SIG-M5 treated with dmso at 0.1 percent for 504 hours (cell line): ENCODE results near the gene LRCOL1.
A peak's percentile ranks its signal among the peaks of the same experiment; 100 is the strongest.

Experiments
- DNase-seq: peaks from one replicate; lab custom pipeline; 2025; ENCODE audit not compliant: unreplicated experiment; lab: John Stamatoyannopoulos, UW

Gene LRCOL1

DNA sequence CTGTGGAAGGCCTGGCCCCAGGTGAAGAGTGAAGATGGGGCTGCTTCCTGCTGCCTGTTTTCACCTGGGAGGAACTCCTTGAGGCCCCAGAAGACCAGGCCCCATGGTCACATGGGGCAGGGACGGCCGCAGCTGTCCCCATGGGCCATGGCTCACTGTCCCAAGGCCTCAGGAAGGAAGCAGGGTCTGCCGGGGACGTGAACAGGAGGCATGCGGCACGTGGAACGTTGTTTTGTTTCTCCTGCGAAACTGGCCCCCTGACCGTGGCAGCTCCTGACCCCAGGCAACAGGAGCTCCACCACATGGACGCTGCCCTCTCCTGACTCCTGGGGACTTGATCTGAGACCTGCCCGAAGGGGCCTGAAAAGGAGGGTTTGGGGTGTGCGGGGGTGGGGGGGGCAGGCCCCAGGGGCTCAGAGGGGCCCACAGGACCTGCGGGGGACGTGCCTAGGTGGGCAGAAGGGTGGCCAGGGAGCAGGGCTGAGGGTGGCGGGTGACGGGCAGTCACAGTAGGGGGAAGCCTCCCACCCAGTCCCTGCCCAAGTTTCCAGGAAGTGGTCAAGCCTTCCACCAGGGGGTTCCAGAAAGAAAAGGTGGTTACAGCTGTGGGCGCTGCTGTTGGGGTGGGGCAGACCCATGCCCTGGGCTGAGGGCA lies 41.4 kb downstream of the LRCOL1 start:
- no peak for DNase-seq

GRCh38 chr12:132568301-132568700 lies 42.1 kb downstream of the LRCOL1 start:
- DNase-seq: no peak

- no peak for DNase-seq
Measured at GRCh38 chr12:132566516-132567131, 43.8 kb downstream of the LRCOL1 start.

DNA sequence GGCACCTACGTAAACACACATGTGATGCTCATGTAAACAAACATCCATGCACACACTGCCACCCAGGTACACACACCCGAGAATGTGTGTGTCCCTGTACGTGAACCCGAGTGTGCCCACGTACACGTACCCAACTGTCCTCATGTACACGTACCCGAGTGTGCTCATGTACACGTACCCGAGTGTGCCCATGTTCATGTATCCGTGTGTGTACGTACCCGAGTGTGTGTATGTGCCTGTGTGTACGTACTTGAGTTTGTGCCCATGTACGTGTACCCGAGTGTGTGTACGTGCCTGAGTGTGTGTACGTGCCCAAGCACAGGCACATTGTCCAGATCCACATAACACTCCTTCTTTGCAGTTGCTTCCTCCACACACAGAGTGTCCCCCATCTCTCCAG lies 45.0 kb downstream of the LRCOL1 start:
- no peak for DNase-seq

DNA sequence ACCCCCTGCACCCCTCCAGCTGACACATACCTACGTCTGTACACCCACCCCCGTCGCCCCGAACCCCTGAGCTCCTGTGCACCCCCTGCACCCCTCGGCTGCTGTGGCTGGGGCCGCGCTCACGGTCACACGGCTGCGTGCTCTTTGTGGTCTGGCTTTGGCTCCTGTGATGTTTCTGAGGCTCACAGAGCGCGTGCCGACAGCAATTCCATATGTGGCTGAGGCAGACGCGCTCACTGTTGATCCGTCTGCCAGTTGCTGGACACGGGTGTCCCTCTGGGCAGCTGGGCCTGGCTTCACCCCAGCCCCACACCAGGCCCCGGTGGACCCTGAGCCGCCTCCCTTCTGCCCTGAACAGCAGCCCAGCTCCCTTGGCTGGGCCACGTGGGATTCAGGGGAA lies 46.5 kb downstream of the LRCOL1 start:
- DNase-seq: no peak

GRCh38 chr12:132562489-132563021 lies 47.8 kb downstream of the LRCOL1 start:
- peak; percentile 22 for DNase-seq

DNA sequence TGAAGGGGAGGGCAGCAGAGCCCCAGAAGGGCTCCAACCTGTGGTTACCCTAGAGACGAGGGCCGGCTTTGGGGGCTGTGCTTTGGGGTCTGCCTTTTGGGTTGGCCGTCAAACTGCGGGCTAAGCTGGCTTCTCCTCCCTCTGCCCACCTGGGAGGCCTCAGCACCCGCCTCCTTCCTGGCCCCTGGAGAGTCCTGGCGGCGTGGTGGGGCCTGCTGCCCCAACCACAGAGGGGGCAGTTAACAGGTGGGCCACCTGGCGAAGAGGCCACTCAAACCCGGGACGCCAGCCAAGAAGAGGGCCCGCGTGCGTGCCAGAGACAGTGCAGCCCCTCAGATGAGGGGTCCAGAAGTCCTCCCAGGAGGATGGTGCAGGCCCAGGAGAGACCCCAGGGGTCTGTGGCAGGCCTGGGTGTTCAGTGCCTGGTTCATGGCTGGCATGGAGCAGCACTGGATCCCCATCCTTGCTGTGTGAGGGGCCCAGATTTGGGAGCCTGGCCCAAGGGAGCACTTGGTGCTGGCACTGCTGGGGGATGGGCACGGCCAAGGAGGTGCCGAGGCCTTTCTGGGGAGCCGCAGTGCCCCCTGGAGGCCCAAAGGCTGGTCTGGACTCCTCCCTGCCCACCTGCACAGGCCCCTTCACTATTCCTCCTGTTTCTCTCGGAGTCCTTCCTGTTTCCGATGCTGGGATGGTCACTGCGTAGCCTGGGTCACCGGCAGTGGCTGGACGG lies 48.8 kb downstream of the LRCOL1 start:
- peak; percentile 18 for DNase-seq

DNA sequence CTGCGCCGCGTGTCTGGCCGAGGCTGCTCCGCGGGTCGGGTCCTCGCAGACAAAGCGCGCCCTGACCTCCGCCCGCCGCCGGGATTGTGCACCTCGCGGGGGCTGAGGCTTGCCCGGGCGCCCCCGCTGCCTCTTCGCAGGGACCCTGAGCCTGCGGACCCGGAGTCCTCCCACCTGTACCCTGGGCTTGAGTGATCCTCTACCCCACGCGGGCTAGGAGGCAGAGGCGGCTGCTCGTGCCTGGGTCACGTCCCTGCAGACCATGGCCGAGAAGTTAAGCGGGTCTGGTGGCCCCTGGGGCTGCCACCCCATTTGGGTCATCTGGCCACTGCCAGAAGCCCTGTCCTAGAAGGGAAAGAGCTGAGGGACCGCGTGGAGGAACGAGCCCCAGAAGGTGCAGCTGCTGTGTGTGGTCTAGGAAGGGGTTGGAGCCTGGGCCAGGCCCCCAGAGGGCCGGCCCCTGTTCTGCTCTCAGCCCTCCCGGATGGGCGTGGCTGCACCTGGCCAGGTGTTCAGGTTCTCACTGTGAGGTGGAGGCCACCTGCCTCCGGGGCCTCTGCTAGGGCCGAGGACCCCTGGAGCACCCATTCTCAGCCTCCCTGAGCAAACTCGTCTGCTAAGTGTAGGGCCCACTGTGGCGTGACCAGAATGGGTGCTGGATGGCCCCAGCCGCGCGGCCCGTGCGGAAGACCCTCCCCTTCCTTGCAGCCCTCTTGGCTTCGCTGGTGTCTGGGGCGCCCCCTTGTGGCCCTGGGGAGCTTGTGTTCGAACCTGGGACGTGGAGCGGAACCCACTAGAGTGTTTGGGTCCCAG lies 49.6 kb downstream of the LRCOL1 start:
- DNase-seq: peak; percentile 84

DNA sequence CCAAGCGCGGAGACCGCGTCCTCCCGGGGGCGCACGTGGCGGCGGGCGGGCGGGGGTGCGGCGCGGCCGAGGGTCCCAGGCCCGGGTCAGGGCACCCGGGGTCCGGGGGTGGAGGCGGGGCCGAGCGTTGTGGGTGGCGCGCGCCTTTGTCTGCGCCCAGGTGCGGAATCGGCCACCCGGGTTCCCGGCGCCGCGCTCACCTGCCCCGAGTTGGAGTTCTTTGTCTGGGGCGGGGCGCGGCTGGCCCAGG lies 50.1 kb downstream of the LRCOL1 start:
- no peak for DNase-seq

- peak; percentile 60 for DNase-seq
Measured at GRCh38 chr12:132559652-132560363, 50.6 kb downstream of the LRCOL1 start.

DNA sequence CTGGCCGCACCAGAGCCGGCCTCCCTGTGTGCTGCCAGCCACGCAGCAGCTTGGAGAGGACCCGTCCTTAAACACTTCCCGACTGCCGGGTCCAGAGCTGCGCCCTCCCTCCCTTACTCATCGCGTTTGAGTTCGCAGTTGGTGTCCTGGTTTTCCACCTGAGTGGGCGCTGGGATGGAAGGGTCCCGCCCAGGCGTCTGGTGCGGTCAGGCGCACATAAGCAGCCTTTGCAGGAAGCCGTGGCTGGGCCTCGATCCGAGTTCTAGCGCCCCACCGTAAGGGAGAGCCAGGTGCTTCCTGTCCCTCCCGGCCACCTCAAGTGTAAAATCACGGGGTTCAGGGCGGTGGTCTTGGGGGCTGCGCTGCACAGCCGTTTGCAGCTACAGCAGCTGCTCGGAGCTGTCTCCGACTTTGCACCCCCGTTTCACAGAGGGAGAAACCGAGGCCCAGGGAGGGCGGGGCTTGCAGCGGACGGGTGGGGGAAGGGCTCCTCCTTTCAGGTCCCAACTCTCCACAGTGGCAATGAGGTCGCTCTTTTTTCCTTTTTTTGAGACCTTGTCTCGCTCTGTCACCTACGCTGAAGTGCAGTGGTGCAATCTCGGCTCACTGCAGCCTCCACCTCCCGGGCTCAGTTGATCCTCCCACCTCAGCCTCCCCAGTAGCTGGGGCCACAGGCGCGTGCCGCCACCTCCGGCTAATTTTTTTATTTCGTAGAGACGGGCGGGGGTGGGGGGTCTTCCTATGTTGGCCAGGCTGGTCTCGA lies 51.3 kb downstream of the LRCOL1 start:
- DNase-seq: no peak

DNA sequence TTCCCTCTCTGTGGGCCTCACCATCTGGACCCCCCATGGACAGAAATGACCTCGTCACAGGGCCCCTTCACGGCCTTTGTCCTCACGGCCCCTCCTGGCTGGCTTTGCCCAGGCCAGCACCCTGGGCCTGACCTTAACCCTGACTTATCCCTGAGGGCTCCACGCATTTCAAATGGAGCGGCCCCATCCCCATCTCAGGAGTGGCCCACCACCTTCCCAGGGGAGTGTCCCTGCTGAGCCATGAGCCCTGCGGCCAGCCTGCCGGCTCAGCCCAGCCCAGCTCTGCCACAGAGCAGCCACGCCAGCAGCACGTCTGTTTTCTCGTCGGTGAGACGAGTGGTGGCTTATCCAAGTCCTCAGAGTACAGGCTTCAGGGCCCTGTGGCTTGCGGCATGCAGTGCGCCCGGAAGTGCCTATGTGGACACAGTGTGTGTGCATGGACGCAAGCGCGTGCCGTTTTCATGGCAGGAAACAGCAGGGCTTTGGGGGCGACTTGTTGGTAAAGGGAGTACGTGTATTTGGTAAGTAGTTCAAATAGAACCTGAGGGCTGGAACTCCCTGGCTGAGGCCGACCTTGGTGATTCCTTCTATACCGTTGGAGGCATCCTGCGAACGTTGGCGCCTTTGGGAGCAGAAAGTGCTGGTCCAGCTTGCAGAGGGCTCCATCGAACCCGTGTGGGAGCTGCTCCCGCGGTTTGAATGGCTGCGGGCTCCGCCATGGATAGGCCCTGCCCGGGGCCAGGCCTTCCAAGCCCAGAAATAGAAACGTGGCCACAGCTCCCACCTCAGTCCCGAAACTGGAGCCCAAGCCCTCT lies 52.1 kb downstream of the LRCOL1 start:
- DNase-seq: no peak

GRCh38 chr12:132557291-132558015 lies 52.9 kb downstream of the LRCOL1 start:
- DNase-seq: no peak

DNA sequence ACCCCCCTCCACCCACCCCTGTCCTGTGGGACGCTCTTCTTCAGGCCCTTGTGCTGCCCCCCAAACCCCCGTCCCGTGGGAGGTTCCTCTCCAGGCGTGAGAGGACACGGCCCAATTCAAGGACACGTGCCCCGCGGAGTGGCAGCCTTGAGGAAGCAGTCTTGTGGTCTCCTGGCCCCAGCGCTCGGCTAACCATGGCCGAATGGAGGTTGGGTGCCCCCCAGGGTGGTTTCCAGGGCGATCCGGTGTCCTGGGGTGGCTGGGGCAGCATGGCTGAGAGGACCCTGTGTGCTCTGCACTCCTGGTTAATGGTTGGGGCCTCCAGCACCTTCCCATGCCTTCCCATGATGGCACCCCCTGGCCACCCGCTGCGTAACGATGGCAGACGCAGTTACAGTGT lies 53.6 kb downstream of the LRCOL1 start:
- DNase-seq: no peak

- DNase-seq: no peak
Measured at GRCh38 chr12:132556216-132556615, 54.2 kb downstream of the LRCOL1 start.

GRCh38 chr12:132555686-132556085 lies 54.7 kb downstream of the LRCOL1 start:
- DNase-seq: no peak

- no peak for DNase-seq
Measured at GRCh38 chr12:132554845-132555630, 55.3 kb downstream of the LRCOL1 start.
